ENCODE measurements around the gene CNR1.

DNA sequence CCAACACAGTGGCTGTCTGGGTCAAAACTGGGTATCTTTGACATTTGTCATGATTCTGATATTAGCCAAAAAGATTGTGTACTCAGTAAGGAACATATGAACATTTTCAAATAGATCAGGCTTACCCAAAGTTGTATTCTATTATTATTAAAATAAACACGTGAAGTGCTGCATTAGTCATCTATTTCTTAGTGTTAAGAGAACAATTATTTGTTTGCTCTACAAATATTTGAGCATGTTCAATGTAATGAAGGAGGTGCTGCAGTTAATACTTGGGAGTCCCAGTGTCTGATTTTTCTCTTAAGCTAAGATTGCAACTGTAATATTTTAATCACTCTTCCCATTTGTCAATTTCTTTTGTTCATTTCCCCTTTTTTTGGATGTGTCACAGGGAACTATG lies 28.2 kb downstream of the CNR1 start:
- TF ChIP-seq CTCF (IDR thresholded peaks at IDR 0.05) (no peak), TCF7 (CRISPR knock-in tag; IDR thresholded peaks at IDR 0.05; ENCODE audit: low read depth) (no peak), SP1 (CRISPR knock-in tag; conservative IDR thresholded peaks at IDR 0.05) (no peak)

All from WTC11 (cell line).